Inflammatory macrophage treated with lipopolysaccharide for 4 hours (primary cell): ENCODE results near the gene TXNL4A.
A peak's percentile ranks its signal among the peaks of the same experiment; 100 is the strongest.

Source experiments
- DNase-seq: peaks from one replicate; pipeline ENCODE4 v3.0.0-alpha.2; 2020

TXNL4A gene

GRCh38 chr18:79947881-79948610, 40.3 kb downstream of the TXNL4A start:
- DNase-seq: no peak

GRCh38 chr18:79947054-79947755, 41.2 kb downstream of the TXNL4A start:
- DNase-seq: no peak

DNA sequence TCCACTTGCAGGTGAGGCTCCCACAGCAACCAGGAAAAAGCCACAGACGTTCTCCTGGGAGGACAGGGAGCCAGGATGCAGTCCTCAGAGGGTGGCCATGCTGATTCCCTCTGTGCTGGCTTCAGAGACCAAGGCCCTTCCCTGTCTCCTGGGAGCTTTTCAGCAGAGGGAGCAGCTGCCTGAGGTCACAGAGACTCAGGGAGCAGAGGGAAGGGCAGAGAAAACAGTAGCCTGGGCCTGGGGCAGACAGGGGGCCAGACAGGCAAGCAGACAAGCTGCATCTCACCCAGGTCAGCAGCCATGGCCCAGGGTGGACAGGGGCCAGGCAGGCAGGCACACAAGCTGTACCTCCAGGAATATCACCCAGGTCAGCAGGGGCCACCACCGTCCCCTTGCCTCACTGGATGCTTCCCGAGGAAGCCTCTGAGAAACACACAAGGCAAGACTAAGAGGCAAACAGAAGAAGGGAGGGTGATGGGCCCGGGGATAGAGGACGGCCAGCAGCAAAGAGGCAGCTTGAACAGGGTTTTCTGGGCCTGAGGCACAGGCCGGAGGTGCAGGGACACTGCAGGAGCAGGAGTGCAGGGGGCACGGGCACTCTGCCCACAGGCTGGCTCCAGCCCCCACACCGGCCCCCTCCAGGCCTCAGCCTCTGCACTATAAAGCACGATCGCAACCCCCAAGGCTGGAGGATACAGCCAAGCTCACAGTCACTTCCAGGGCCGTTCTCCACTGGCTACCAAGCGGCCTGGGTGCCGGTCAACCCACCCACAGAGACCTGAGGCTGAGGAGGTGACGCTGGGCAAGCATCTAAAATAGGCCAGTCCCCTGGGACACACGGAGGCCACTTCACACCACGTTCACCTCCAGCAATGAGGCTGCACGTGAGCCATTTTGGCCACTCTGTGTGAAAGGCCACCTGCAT, 43.0 kb downstream of the TXNL4A start:
- DNase-seq: no peak

DNA sequence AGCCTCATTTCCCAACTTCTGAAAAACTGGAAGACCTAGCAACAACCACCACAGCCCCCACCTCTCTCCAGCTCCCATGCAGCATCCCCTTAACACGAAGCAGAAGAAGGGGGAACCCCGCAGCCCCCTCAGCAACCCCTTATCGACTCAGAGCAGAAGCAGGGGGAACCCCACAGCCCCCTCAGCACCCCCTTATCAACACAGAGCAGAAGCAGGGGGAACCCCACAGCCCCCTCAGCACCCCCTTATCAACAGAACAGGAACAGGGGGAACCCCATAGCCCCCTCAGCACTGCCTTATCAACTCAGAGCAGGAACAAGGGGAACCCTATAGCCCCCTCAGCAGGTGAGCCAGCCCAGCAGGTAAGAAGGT, 43.6 kb downstream of the TXNL4A start:
- no peak for DNase-seq

GRCh38 chr18:79944126-79944731, 44.1 kb downstream of the TXNL4A start:
- DNase-seq: peak; percentile 11

GRCh38 chr18:79943608-79944125, 44.7 kb downstream of the TXNL4A start:
- DNase-seq: no peak

DNA sequence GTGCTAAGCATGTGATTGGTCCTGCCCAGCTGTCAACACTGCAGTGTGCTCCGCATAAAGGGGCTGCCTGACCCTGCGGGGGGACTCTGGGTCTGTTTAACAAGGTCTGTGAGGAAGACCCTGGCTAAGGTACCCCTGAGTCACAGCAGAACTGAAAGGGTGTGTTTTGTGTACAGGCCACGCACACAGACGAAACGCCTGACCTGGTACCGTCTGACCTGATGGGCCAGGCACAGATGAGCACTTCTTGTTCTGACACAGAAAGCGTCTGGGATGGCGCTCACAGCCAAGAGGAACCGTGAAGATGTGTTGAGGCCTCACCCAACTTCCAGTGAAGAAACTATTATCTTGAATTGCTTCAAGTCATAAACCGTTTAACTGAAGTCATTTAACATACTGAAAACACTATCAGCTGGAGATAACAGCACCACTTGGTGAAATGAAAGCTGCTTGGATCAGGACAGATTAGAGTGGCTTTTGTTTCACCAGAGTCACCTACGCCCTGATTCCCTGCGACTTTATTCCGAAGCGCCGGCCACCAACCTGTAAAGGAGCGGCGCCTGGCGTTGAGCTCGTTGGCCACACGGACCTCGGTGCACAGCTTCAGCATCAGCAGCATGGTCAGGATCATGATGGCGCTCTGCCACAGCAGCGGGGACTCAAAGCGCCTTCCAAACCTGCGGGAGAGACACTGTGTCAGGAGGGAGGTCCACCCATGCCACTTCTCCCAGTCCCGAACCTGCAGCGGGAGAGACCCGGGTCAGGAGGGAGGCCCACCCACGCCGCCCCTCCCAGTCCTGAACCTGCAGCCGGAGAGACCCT, 45.4 kb downstream of the TXNL4A start:
- no peak for DNase-seq

DNA sequence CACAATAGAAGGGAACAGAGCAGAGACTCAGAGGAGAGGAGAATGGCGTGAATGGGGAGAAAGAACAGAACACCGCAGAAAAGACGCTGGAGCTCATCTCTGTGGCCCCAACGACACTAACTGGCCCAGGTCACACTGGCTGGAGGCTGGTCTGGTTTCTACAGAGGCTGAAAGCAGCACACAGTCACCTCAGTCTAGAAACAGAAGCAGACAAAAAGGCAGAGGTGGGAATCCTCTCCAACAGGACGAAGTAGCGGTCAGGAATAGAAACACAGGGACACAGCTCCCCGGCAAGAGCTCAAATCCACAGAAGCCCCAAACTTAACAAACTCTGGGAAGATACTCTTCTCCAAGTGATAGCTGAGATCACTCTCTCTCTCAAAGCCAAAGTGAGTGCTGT, 46.2 kb downstream of the TXNL4A start:
- no peak for DNase-seq

- no peak for DNase-seq
These were observed 46.8 kb downstream of the TXNL4A start for GRCh38 chr18:79941473-79942119.

GRCh38 chr18:79940814-79941472, 47.4 kb downstream of the TXNL4A start:
- no peak for DNase-seq

DNA sequence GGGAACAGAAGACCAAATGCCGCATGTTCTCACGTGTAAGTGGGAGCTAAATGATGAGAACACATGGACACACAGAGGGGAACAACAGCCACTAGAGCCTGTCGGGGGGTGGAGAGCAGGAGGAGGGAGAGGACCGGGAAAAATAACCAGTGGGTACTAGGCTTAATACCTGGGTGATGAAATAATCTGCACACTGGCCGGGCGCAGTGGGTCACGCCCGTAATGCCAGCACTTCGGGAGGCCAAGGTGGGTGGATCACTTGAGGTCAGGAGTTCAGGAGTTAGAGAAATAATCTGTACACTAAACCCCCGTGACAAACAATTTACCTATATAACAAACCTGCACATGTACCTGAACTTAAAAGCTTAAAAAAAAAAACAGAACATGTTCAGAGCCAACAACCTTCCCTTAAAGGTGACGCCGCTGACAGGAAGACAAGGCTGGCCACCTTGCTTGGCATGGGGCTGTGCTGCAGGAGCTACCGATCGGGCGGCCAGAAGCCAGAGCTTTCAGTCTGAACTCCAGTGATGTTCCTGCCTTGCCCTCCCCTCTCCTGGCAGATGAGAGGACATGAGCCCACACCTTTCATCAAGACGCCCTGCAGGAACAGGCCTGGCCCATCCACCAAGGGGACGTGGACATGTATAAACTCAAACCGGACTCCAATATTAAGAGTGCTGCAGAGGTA, 48.1 kb downstream of the TXNL4A start:
- no peak for DNase-seq

DNA sequence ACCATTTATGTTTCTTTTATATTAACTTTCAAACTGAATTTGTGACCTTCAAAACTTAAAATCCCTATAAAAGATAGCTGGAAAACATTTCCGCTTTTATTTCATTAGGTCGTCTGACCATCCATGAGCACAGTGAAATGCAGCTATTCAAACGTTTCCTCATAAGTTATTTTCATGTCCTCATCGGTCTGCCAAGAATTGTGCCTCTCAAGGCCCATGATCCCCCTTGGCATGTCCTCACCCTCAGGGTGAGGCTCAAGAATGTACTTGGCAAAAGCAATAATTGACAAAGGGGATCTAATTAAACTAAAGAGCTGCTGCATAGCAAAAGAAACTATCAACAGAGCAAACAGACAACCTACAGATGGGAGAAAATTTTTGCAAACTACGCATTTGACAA, 49.3 kb downstream of the TXNL4A start:
- DNase-seq: no peak

- no peak for DNase-seq
These were observed 50.2 kb downstream of the TXNL4A start for GRCh38 chr18:79938196-79938595.

DNA sequence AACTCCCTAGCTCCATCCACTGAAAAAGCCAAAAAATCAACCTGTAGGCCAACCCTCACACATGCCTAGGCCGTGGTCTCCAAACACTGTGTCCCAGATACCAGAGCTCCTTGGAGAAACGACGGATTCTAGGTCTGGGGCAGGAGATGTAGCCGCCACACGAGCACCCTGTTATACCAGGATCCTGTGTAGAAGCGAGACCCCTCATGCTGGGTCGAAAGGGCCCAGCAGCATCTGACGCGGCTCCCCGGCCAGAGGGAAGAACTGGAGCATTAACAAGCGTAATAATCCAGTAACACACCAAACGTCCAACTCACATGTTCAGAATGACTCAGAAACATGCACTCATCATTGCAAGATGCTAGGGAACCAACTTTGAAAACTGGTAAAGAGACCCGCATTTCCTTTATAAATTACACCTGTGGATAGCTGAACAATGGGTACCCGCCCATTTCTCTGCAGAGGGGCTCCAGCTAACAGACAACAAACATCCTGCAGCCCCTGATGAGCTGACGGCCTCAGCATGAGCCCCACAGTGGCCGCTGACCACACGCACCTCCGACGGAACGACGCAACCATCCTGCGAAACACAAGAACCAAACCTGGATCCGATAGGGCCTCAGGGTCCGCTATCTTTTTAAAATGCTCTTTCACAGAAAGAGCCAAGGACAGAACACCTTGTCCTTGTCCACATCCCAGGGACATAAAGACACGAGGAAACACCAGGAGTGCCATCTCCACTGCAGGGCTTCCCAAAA, 51.1 kb downstream of the TXNL4A start:
- DNase-seq: no peak

- DNase-seq: no peak
These were observed 51.7 kb downstream of the TXNL4A start for GRCh38 chr18:79936641-79937040.

- no peak for DNase-seq
These were observed 52.4 kb downstream of the TXNL4A start for GRCh38 chr18:79935925-79936324.

DNA sequence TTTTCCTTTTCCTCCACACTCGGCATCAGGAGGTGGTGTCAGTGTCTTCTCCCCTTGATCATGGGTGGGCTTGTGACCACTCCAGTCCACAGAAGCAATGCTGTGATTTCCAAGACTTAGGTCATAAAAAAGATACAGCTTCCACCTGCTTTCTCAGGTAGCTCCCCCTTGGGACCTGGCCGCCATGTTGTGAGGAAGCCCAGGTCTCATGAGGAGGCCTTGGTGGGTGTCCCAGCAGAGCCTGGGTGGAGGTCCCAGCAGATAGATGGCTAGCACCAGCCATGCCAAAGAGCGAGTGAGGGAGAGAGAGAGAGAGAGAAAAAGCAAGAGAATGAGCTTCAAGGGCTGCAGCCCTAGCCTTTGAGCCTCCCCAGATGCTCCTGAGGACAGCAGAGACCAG, 52.9 kb downstream of the TXNL4A start:
- no peak for DNase-seq

DNA sequence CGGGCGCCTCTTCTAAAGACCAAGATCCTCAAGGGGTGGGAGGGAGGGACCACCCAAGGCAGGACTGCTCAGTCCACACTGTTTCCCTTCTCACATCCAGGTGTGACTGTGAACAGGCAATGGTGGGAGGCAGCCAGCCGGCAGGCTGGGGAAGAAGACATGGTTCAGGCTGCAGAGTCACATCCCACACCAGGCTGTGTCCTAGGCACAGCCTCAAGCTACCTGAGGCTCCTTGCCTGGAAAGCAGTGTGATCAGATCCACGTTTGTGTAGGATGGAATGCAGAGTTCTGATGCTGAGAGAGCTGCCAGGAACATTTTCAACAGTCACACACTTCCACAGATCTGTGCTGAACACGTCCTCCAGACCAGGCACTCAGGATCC, 53.3 kb downstream of the TXNL4A start:
- no peak for DNase-seq

GRCh38 chr18:79934311-79935097, 53.9 kb downstream of the TXNL4A start:
- peak; percentile 22 for DNase-seq
